Right ventricle myocardium inferior (tissue), 1 donor: ENCODE data around the gene TRIM73. TPM values are rescaled to one million over a fixed set of nuclear protein-coding genes. Genes with fewer than 3 reads are reported as not detected.
A peak's percentile ranks its signal among the peaks of the same experiment; 100 is the strongest.
"Not testable (repeated sequence)": the region's sequence is repeated elsewhere in the genome, so short reads cannot be mapped to it uniquely, and the experiment has no call there.

Source experiments
- ATAC-seq: fragments of 200-7000 bp; cut with Tn5 transposase; one replicate; pipeline ENCODE4 v1.9.1; 2020; ENCODE audit warnings: mild to moderate bottlenecking, moderate library complexity
- DNase-seq: peaks from one replicate; pipeline ENCODE4 v3.0.0; 2021; ENCODE audit errors: missing footprints
- intact Hi-C: fragments of 100-400 bp; cut with DNase I; formaldehyde crosslinking; loops from one replicate; pipeline ENCODE4 v1.11.0; 2022
- total RNA-seq: library from RNA; stranded (reverse); fragmentation: NEBNext Ultra II Directional; extraction: Animal tissue kit (Norgen Biotek cat#: 25700); gene quantifications from one replicate; pipeline ENCODE4 v1.2.1, GENCODE V29; 2021
- donor health status: DM: no; HTN: yes; CAD: no; lungs with severe emphysema.

TRIM73 gene
- total RNA-seq, 1 donor from 2014 or later = 0.41 TPM

GRCh38 chr7:75414204-75414603 lies 18.8 kb downstream of the TRIM73 start:
- DNase-seq, intact Hi-C loops, ATAC-seq: not testable (repeated sequence)

GRCh38 chr7:75414708-75415427 lies 19.4 kb downstream of the TRIM73 start:
- DNase-seq, intact Hi-C loops, ATAC-seq: not testable (repeated sequence)

GRCh38 chr7:75415428-75415817 lies 20.0 kb downstream of the TRIM73 start:
- intact Hi-C loops, ATAC-seq, DNase-seq: not testable (repeated sequence)

- intact Hi-C loops, ATAC-seq, DNase-seq: not testable (repeated sequence)
Observed at GRCh38 chr7:75415829-75416373, 20.5 kb downstream of the TRIM73 start.

GRCh38 chr7:75416787-75417186 lies 21.4 kb downstream of the TRIM73 start:
- intact Hi-C loops, ATAC-seq: not testable (repeated sequence)
- peak; percentile 55 for DNase-seq

GRCh38 chr7:75418292-75418858 lies 22.9 kb downstream of the TRIM73 start:
- intact Hi-C loops, ATAC-seq, DNase-seq: not testable (repeated sequence)

GRCh38 chr7:75419210-75419609 lies 23.8 kb downstream of the TRIM73 start:
- intact Hi-C loops, DNase-seq: not testable (repeated sequence)
- ATAC-seq = peak; percentile 1

GRCh38 chr7:75419693-75420092 lies 24.3 kb downstream of the TRIM73 start:
- ATAC-seq (peak; percentile 59), DNase-seq (peak; percentile 77)
- intact Hi-C loops = not testable (repeated sequence)

GRCh38 chr7:75420152-75420551 lies 24.7 kb downstream of the TRIM73 start:
- intact Hi-C loops, DNase-seq, ATAC-seq: not testable (repeated sequence)

GRCh38 chr7:75421798-75422710 lies 26.6 kb downstream of the TRIM73 start:
- intact Hi-C loops, ATAC-seq: not testable (repeated sequence)
- DNase-seq = peak; percentile 48

- ATAC-seq, intact Hi-C loops, DNase-seq: not testable (repeated sequence)
Observed at GRCh38 chr7:75423481-75423880, 28.1 kb downstream of the TRIM73 start.

GRCh38 chr7:75439000-75439399 lies 43.6 kb downstream of the TRIM73 start:
- DNase-seq, ATAC-seq, intact Hi-C loops: not testable (repeated sequence)

GRCh38 chr7:75442101-75442464 lies 46.7 kb downstream of the TRIM73 start:
- DNase-seq, intact Hi-C loops: not testable (repeated sequence)

GRCh38 chr7:75442465-75443111 lies 47.2 kb downstream of the TRIM73 start:
- intact Hi-C loops, DNase-seq: not testable (repeated sequence)
- ATAC-seq = peak; percentile 97

More at GRCh38 chr7:75442101-75442464, 46.7 kb downstream of the TRIM73 start:
- ATAC-seq = peak; percentile 26

GRCh38 chr7:75449946-75450345 lies 54.5 kb downstream of the TRIM73 start:
- DNase-seq, ATAC-seq, intact Hi-C loops: not testable (repeated sequence)

- intact Hi-C loops, DNase-seq: not testable (repeated sequence)
- ATAC-seq = peak; percentile 67
Observed at GRCh38 chr7:75452494-75452955, 57.1 kb downstream of the TRIM73 start.
